Epidermal melanocyte (primary cell): ENCODE results near the gene TRRAP.
"Not testable (repeated sequence)": the region's sequence is repeated elsewhere in the genome, so short reads cannot be mapped to it uniquely, and the experiment has no call there.

Experiments used
- DNase-seq: peaks from one replicate; pipeline ENCODE4 v3.0.0; 2011; ENCODE audit warnings: low spot score; ENCODE audit not compliant: insufficient read length

The TRRAP gene

DNA sequence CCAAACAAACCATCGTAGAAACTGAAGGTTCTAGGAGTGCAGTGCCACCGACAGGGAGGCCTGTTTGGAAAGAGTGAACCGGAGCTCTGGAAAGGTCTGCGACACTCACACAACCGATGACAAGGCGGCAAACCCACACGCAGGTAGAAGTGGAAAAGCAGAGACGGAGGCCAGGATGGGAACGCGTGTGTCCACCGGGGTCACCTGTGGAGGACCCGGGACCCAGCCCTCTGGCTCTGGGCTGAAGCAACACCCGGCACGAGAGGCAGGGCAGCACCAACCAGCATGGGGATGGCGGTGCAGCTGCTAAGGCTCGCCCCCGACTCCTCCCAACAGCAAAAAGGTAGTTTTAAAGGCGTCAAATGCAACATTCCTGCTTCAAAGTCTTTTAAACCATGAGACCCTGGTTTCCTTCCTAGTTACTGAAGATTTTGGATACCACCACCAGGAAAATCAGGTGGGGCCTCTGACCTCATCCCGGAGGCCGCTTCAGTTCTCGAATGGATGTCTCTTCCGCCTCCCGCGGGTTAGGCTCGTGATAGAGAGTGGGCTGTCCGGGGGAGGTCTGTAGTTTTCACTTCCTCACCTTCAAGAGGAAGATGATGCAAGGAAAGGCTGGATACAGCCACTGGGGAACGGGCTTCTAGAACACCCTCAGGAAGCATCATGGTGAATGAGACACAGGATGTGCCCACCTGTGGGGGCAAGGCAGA, 150.1 kb downstream of the TRRAP start:
- no peak for DNase-seq

- DNase-seq = no peak
Measured at GRCh38 chr7:99029466-99030435, 151.4 kb downstream of the TRRAP start.

- DNase-seq = no peak
Measured at GRCh38 chr7:99030457-99030856, 152.1 kb downstream of the TRRAP start.

- DNase-seq = no peak
Measured at GRCh38 chr7:99030951-99031350, 152.6 kb downstream of the TRRAP start.

GRCh38 chr7:99031496-99031895, 153.2 kb downstream of the TRRAP start:
- no peak for DNase-seq

DNA sequence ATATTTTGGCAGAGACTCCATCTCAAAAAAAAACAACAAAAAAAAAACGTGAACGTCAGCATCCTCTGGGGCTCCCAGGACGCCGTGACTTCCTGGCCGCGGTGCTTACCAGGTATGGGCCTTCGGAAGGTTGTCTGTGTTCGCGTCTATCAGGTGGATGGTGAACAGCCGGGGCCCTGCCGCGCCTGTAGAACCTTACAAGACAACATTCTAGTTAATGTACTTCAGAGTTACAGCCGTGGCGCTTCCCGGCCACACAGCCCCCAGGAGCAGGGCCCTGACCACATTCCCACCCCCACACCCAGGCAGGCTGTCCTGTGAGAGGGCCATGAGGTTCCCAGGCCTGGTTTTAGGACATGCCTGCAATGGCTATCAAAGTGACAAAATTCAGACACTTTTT, 154.6 kb downstream of the TRRAP start:
- DNase-seq = no peak

DNA sequence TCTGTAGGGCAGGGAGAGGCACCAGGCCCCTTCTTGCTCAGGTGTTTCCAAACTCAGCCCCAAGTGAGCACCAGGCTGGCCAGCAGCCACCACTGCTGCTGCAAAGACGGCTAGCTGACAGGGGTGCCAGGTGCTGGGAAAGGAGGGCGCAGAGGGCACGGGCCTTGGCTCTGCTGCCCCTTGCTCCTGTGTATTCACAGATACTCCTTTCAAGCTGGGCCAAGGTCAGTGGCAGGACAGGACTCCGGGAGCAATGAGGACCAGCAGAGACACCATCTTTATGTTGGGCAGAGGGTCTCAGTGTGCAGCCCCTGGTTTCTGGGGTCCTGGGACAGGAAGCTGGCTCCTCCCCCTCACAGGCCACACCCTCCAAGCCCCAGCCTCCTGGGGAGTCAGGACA, 155.4 kb downstream of the TRRAP start:
- no peak for DNase-seq

DNA sequence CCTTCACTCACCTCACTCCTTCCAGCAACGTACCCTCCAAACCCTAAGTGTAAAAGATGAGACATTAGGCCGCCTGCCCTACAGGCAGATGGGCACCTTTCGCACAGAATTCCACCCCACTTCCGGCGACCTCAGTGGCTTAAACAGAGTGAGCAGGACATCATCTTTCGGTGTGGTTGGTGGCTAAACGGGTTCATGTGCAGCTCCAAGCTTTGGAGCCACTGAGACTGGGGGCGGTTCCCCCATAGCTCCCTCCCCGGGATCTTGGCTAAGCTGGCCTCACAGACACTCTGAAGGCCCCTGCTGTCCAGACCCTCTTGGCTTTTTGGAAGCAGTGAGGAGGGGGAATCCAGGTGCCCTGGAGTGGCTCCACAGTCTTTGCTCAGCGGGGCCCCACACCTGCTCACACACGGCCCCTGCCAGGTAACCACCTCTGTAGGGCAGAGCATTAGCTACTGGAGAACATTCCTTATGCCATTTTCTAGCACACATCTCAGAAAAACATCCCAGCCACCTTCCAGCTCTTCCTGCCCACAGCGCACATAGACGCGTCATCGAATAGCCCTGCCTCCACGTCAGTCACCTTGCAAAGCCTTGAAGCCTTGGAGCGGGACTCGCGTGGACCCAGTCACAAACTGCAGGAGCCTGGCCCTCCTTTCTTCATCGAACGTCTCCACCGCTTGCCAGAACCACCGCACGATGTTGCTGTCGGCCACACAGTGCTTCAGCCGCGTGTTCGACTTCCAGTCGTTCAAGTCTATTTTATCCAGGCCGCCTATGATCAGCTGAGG, 156.8 kb downstream of the TRRAP start:
- DNase-seq = no peak

GRCh38 chr7:99035723-99036545, 157.6 kb downstream of the TRRAP start:
- DNase-seq = no peak

DNA sequence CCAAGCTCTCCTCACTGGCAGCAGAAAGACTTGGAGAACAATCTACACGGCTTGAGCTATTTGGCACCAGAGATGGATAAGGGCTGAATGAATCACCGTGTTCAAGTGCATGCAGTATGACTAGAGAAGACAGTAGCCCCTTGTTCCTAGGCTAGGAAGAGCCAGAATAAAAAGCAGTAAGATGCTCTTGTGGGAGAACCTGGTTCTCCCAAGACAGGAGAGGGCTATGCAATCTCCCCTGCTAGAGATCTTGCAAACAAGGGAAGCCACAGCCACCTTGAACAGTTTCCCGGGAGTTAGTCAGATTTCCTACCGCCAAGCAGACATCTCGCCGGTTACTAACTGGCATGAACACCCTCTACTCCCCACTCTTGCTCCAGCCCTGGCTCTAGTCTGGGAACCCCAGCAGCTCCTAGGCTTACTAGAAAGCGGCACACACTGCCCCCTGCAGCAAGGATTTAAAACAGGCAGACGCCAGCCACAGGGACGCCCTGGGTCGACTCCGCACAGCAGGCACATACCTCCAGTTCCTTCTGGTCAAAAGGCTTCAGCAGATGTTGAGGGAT, 158.3 kb downstream of the TRRAP start:
- no peak for DNase-seq

DNA sequence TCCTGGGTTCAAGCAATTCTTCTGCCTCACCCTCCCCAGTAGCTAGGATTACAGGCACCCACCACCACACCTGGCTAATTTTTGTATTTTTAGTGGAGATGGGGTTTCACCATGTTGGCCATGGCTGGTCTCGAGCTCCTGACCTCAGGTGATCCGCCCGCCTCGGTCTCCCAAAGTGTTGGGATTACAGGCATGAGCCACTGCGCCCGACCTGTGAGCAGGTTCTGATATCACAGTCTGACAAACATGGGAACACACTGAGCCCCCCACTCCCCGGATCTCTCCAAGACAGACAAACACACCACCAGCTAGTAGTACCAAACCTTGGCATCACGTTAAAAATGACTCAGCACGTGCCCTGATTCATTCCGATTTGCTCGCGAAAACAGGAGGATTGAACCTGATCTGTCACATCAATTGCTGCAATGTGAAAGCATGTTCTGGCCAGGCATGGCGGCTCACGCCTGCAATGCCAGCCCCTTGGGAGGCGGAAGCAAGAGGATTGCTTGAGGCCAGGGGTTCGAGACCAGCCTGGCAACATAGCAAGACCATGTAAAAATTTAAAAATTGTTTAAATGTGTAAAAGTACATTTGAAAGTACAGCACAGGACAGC, 159.1 kb downstream of the TRRAP start:
- no peak for DNase-seq

DNA sequence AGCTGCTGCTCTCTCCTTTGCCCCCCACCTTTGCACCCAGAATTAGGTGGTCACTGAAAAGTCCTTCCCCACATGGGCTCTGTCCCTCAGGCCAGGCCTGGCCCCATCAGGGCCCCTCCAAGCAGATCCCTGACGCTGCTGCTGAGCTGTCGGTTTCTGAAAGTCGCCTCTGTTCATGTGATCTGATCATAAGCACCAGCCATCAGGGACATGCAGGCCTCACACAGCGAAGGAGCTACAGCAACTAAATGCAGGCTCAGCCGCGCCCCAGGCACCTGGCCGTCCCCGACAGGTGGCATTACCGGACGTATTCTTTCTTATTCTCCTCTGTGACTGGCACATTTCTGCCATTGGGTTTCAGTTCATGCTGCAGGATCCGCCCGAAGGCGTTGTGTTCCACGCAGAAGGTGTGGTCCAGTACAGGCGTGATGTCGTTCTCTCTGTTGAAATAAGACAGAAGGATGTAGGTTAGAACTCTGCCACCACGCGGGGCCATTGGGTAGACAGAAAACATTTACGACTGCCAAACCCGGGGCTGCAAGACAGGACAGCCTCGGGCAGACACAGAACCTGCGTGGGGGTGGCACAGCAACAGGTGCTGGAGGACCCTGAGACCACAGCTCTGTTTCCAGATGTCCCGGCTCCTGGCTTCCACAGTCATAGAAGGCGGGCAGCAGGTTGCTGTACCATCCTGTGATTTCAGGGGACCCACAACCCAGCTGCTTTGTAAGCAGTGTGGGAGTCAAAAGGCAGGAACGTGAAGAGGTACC, 159.9 kb downstream of the TRRAP start:
- no peak for DNase-seq

DNA sequence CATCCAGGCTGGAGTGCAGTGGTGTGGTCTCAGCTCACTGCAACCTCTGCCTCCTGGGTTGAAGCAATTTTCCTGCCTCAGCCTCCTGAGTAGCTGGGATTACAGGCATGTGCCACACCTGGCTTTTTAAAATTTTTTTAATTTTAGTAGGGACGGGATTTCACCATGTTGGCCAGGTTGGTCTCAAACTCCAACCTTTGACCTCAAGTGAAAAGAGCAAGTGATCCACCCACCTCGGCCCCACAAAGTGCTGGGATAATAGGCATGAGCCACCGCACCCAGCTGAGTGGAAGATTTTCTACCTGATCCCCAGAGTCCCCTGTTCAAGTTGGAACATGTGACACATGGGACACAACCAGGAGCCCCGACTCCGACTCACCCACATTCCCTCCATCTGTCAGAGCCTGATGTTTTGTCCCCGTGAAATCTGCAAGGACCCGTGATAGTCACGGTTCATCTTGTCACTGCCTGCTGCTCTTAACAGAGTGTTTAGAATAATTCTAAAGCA, 161.1 kb downstream of the TRRAP start:
- no peak for DNase-seq

DNA sequence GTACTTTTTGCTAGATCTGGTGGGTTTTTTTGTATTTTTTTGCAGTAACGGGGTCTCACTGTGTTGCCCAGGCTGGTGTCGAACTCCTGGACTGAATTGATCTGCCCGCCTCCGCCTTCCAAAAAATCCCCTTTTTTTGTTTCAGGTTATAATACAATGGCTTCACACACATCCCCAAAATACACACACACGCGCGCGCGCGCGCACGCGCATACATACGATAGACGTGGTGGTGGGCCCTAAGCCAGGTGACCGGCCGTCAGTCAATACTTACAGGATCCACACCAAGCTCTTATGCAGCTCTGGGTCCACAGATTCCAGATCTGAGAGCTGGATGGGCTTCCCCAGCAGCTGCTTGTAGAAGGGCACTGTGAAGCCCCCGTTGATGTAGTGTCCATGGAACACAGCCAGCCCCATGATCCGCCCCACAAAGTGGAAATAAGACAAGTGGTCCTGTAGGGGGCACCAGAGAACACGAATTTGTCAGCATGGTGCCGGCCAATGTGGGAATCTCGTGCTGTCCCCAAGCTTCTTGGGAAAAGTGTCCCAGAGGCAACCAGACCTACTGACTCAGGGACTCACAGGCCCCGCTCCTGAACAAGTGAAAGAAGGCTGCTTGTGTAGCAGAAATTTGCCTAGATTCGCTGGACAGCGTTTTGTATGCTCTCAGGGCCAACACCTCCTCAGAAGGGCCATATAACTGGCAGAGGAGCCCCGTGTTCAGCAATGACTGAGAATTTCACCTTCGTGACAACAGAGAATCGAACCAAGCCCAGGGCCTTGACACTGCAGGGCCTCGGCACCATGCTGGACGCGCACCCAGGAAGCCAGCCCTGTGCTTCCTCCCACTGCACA, 162.0 kb downstream of the TRRAP start:
- DNase-seq = peak; percentile 76

GRCh38 chr7:99041526-99041925, 163.2 kb downstream of the TRRAP start:
- DNase-seq = no peak

DNA sequence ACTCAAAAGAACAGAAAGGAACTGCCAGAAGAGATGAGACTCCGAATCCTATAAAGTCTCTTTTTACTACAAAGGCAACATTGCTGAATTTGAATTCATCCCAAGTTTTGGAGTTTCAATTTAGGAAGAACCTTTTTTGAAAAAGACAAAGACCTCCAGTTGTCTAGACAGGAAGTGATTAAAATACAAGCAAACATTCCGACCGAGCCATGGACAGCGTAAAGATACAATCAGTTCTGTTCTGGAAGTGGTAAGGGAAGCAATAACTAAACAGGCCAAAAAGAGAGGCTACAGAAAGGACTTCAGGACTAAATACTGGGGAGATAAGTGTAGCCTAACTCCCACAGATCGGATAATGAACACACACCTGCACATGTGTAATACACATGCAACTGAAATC, 164.6 kb downstream of the TRRAP start:
- DNase-seq = peak; percentile 49

DNA sequence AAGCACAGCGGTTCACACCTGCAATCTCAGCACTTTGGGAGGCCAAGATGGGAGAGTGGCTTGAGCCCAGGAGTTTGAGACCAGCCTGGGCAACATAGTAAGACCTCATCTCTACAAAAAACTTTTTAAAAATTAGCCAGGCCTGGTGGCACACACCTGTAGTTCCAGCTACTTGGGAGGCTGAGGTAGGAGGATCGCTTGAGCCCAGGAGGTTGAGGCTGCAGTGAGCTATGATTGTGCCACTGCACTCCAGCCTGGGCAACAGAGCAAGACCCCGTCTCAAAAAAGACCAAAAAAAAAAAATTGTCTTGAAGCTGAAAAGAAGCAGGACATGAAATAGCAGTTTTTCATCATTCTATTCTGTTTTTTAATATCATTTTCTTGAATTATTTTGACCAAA, 166.5 kb downstream of the TRRAP start:
- DNase-seq = not testable (repeated sequence)

- DNase-seq = not testable (repeated sequence)
Measured at GRCh38 chr7:99046262-99046661, 167.9 kb downstream of the TRRAP start.
